CD14-positive monocyte (primary cell): ENCODE measurements around the gene C5orf47. TPM values are rescaled to one million over a fixed set of nuclear protein-coding genes. Genes with fewer than 3 reads are reported as not detected.

Experiments
- DNase-seq, 3 donors: peaks; one replicate each; pipeline ENCODE4 v3.0.0-alpha.2; 2011 to 2022
- H2AFZ ChIP-seq: 2 replicates; pipeline ENCODE4 v1.6.0; 2012; ENCODE audit warnings: mild to moderate bottlenecking, low read depth, low read length, inconsistent platforms; ENCODE audit not compliant: insufficient read depth, poor library complexity, severe bottlenecking
- H3K27ac ChIP-seq, 2 donors: 1 replicate in 1 of 2; 2 replicates in 1 of 2; pipeline ENCODE4 v1.5.1; 2012 to 2013; ENCODE audit warnings: low read length in 2 of 2, control low read depth in 1 of 2, inconsistent platforms in 1 of 2, low read depth in 1 of 2, mild to moderate bottlenecking in 1 of 2
- H3K27me3 ChIP-seq, 2 donors: one replicate each; pipeline versions ENCODE4 v1.6.0 to v1.6.1; 2011 to 2013; ENCODE audit warnings: low read length in 2 of 2; ENCODE audit not compliant: control insufficient read depth in 2 of 2, insufficient read depth in 2 of 2
- H3K36me3 ChIP-seq, 2 donors: replicated peaks in 1 of 2; 1 replicate in 1 of 2; 2 replicates in 1 of 2; pipeline versions ENCODE4 v1.5.1 to v1.6.1; 2012 to 2013; ENCODE audit warnings: low read length in 2 of 2, control low read depth in 1 of 2, inconsistent platforms in 1 of 2, mild to moderate bottlenecking in 1 of 2; ENCODE audit not compliant: insufficient read depth in 2 of 2, control insufficient read depth in 1 of 2
- H3K4me1 ChIP-seq, 2 donors: 1 replicate in 1 of 2; 2 replicates in 1 of 2; pipeline versions ENCODE4 v1.5.1 to v1.6.1; 2012 to 2013; ENCODE audit warnings: low read length in 2 of 2, control low read depth in 1 of 2, inconsistent platforms in 1 of 2, mild to moderate bottlenecking in 1 of 2, moderate library complexity in 1 of 2; ENCODE audit not compliant: insufficient read depth in 2 of 2, control insufficient read depth in 1 of 2
- H3K4me2 ChIP-seq: replicated peaks from 2 replicates; pipeline ENCODE3; 2012; ENCODE audit warnings: low read length, moderate library complexity, mild to moderate bottlenecking; ENCODE audit not compliant: poor library complexity, severe bottlenecking; ENCODE audit errors: extremely low read depth
- H3K4me3 ChIP-seq, 3 experiments: fragments of 200-600 bp in 1 of 3; sonication (generic) in 1 of 3; replicated peaks in 1 of 3; 1 replicate in 2 of 3; 2 replicates in 1 of 3; pipeline ENCODE4 v1.5.1; 2011 to 2013; ENCODE audit warnings: low read length in 3 of 3, mild to moderate bottlenecking in 3 of 3, control low read depth in 2 of 3, low read depth in 2 of 3, inconsistent platforms in 1 of 3, moderate library complexity in 1 of 3
- H3K79me2 ChIP-seq: 2 replicates; pipeline ENCODE4 v1.6.0; 2012; ENCODE audit warnings: mild to moderate bottlenecking, control low read depth, inconsistent platforms, low read length, moderate library complexity; ENCODE audit not compliant: insufficient read depth
- H3K9ac ChIP-seq: 2 replicates; pipeline ENCODE4 v1.6.0; 2017; ENCODE audit warnings: low read length, mild to moderate bottlenecking; ENCODE audit not compliant: insufficient read depth, poor library complexity, severe bottlenecking
- H3K9me3 ChIP-seq, 2 donors: replicated peaks in 1 of 2; 1 replicate in 1 of 2; 2 replicates in 1 of 2; pipeline versions ENCODE4 v1.5.1 to v1.6.1; 2012 to 2013; ENCODE audit warnings: low read length in 2 of 2, control low read depth in 1 of 2; ENCODE audit not compliant: control insufficient read depth in 1 of 2, insufficient read depth in 1 of 2
- H4K20me1 ChIP-seq: 2 replicates; pipeline ENCODE4 v1.6.0; 2012; ENCODE audit warnings: mild to moderate bottlenecking, low read length, control low read depth, moderate library complexity; ENCODE audit not compliant: insufficient read depth
- H3K27ac Mint-ChIP-seq, 7 donors: one replicate each; pipeline ENCODE4 v1.8.0; 2020; ENCODE audit warnings: mild to moderate bottlenecking in 7 of 7, mixed read lengths in 7 of 7, moderate library complexity in 6 of 7, inconsistent platforms in 2 of 7
- H3K27me3 Mint-ChIP-seq, 3 donors: one replicate each; pipeline ENCODE4 v1.8.0; 2021 to 2022; ENCODE audit warnings: low read depth in 3 of 3, mild to moderate bottlenecking in 3 of 3, mixed read lengths in 3 of 3, moderate library complexity in 3 of 3, inconsistent platforms in 1 of 3
- H3K36me3 Mint-ChIP-seq, 2 donors: one replicate each; pipeline ENCODE4 v1.8.0; 2020; ENCODE audit warnings: mixed read lengths in 2 of 2, inconsistent platforms in 1 of 2, mild to moderate bottlenecking in 1 of 2
- H3K4me1 Mint-ChIP-seq: one replicate; pipeline ENCODE4 v1.8.0; 2020; ENCODE audit warnings: mild to moderate bottlenecking, mixed read lengths
- H3K4me3 Mint-ChIP-seq, 2 donors: one replicate each; pipeline ENCODE4 v1.8.0; 2020; ENCODE audit warnings: mild to moderate bottlenecking in 2 of 2, mixed read lengths in 2 of 2, moderate library complexity in 1 of 2
- H3K9me3 Mint-ChIP-seq, 7 donors: one replicate each; pipeline ENCODE4 v1.8.0; 2020 to 2022; ENCODE audit warnings: mixed read lengths in 7 of 7, mild to moderate bottlenecking in 6 of 7, moderate library complexity in 6 of 7, inconsistent platforms in 2 of 7
- WGBS: methylation state at CpG from one replicate; pipeline ENCODE4 v1.1.5; 2013; ENCODE audit warnings: missing lambda C conversion rate; ENCODE audit not compliant: insufficient coverage; 5-methylcytosine and 5-hydroxymethylcytosine counted together
- intact Hi-C, 2 donors: fragments of 100-400 bp; cut with micrococcal nuclease; formaldehyde crosslinking; loops; one replicate each; pipeline versions ENCODE4 v1.15.0 to v1.15.1; 2023
- polyA plus RNA-seq, 3 donors: library from polyadenylated mRNA; depleted of rRNA in 1 of 3; unstranded in 2 of 3; stranded (reverse) in 1 of 3; fragments of 300-500 nt in 2 of 3; fragments of >200 nt in 1 of 3; fragmentation: Illumina TruSeq in 2 of 3; gene quantifications; 1 replicate in 2 of 3; 2 replicates in 1 of 3; pipeline ENCODE4 v1.2.3, GENCODE V29; 2012 to 2021
- TF ChIP-seq, protein P1 (sequence below): fragments of 200-600 bp; IDR thresholded peaks from one replicate; pipeline ENCODE4 v1.8.0; 2022; ENCODE audit warnings: antibody characterized with exemption, mild to moderate bottlenecking

C5orf47 gene
- polyA plus RNA-seq, 3 donors, result not detected

DNA sequence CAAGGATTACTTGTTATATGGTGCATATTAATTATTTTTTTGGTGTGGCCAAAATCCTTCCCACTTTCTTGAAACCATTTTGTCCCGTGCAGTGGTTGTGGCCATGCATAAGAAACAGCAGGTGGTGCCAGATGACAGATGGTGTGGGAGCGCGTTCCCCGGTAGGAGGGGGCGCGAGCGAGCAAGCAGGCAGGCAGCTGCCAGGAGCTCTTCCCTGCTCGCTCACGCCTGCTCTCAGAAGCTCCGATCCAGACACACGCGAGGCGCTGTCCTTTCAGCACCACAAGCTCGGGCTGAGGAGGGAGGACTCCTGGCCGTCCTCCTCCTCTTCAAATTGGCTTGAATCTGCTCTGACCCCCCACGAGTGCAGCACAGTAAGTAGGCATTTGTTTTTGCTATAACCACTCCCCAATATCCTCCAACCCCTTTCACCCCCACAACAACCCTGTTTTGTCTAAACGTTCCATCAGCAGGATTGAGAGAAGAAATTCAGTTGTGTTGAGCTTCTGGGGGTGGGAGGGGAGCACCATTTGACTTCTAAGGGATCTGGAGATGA is 56.6 kb downstream of the C5orf47 start, which contains the start of gene NSG2:
Gene NSG2 (plus strand): TSS at position 237 of the 556 bp plus-strand sequence. CDS start 1,050 bp downstream, outside the sequence.
- Histone ChIP-seq H3K4me1 (no peaks in the 10 kb centered on the region), H3K27me3 (peaks cover 0 to under 1% of the 10 kb centered on the region in 2 donors), H3K4me3 (no peak within 1 kb of the TSS), H4K20me1 (no peaks in the 10 kb centered on the region), H3K27ac (no peak within 1 kb of the TSS), H3K4me2 (no peak within 1 kb of the TSS), H2AFZ (no peak within 1 kb of the TSS), H3K79me2 (no peaks in the 10 kb centered on the region), H3K36me3 (no peaks in the 10 kb centered on the region), H3K9ac (no peak within 1 kb of the TSS), H3K9me3 (no peaks in the 10 kb centered on the region)
- 3% methylated on average over 11 of the region's 17 CpGs for WGBS
- Mint-ChIP-seq H3K27ac (no peak within 1 kb of the TSS), H3K9me3 (no peaks in the 10 kb centered on the region), H3K4me3 (no peak within 1 kb of the TSS), H3K4me1 (no peaks in the 10 kb centered on the region), H3K27me3 (peaks cover 4 to 17% (median 4%) of the 10 kb centered on the region in 3 donors), H3K36me3 (no peaks in the 10 kb centered on the region)
- TF ChIP-seq, protein P1, sequence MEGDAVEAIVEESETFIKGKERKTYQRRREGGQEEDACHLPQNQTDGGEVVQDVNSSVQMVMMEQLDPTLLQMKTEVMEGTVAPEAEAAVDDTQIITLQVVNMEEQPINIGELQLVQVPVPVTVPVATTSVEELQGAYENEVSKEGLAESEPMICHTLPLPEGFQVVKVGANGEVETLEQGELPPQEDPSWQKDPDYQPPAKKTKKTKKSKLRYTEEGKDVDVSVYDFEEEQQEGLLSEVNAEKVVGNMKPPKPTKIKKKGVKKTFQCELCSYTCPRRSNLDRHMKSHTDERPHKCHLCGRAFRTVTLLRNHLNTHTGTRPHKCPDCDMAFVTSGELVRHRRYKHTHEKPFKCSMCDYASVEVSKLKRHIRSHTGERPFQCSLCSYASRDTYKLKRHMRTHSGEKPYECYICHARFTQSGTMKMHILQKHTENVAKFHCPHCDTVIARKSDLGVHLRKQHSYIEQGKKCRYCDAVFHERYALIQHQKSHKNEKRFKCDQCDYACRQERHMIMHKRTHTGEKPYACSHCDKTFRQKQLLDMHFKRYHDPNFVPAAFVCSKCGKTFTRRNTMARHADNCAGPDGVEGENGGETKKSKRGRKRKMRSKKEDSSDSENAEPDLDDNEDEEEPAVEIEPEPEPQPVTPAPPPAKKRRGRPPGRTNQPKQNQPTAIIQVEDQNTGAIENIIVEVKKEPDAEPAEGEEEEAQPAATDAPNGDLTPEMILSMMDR, result no peak
- intact Hi-C loops, result no loop called here
- DNase-seq, result no peak

DNA sequence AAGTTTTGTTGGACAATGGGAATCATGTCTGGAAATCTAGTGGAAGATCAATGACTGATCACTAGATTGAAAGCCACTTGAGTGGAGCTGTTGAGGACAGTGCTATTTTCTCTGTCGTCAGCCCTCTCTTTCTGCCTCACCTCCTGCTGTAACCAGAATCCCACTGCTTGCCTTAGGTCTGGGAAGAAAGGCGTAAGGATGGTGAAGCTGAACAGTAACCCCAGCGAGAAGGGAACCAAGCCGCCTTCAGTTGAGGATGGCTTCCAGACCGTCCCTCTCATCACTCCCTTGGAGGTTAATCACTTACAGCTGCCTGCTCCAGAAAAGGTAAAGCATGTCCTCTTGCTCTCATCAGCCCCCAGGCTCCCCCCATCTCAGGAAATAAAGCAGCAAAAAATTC is 57.6 kb downstream of the C5orf47 start:
- WGBS, result 84% methylated on average over 4 of the region's 5 CpGs
- H3K79me2 ChIP-seq, result no peaks in the 10 kb centered on the region
- H2AFZ ChIP-seq, result no peak overlapping the region
- no peak overlapping the region for H3K27ac ChIP-seq
- H3K4me1 Mint-ChIP-seq, result no peaks in the 10 kb centered on the region
- no peaks in the 10 kb centered on the region for H3K4me1 ChIP-seq
- H4K20me1 ChIP-seq, result no peaks in the 10 kb centered on the region
- H3K27ac Mint-ChIP-seq, result no peak overlapping the region
- no peak overlapping the region for H3K4me2 ChIP-seq
- H3K9me3 ChIP-seq, result no peaks in the 10 kb centered on the region
- H3K27me3 ChIP-seq, result no peaks in the 10 kb centered on the region
- H3K27me3 Mint-ChIP-seq, result peaks cover 4 to 17% (median 7%) of the 10 kb centered on the region in 3 donors
- H3K4me3 ChIP-seq, result no peak overlapping the region
- TF ChIP-seq, protein P1, result no peak
- H3K4me3 Mint-ChIP-seq, result no peak overlapping the region
- no peaks in the 10 kb centered on the region for H3K36me3 ChIP-seq
- no peaks in the 10 kb centered on the region for H3K9me3 Mint-ChIP-seq
- H3K36me3 Mint-ChIP-seq, result no peaks in the 10 kb centered on the region
- DNase-seq, result no peak
- intact Hi-C loops, result no loop called here
- no peak overlapping the region for H3K9ac ChIP-seq
